ENCODE data around the gene SRMS.

Gene SRMS

GRCh38 chr20:63565021-63565698 is 17.6 kb upstream of the SRMS start:
- TF ChIP-seq TEAD4 (IDR thresholded peaks at IDR 0.05) (no peak), RAD21 (IDR thresholded peaks at IDR 0.05; ENCODE audit: low read depth) (no peak), TCF12 (IDR thresholded peaks at IDR 0.05; ENCODE audit: low read depth) (no peak), TAF1 (IDR thresholded peaks at IDR 0.05; ENCODE audit: low read depth) (no peak), REST (IDR thresholded peaks at IDR 0.05; ENCODE audit: low read depth) (no peak), USF1 (IDR thresholded peaks at IDR 0.05) (no peak), ZBTB7A (IDR thresholded peaks at IDR 0.05; ENCODE audit: low read depth) (no peak), EGR1 (IDR thresholded peaks at IDR 0.05) (no peak), CEBPB (IDR thresholded peaks at IDR 0.05) (no peak)

- TF ChIP-seq EP300 (IDR thresholded peaks at IDR 0.05; ENCODE audit: borderline replicate concordance) (no peak), ZBTB7A (IDR thresholded peaks at IDR 0.05; ENCODE audit: low read depth) (no peak), YY1 (IDR thresholded peaks at IDR 0.05; ENCODE audit: low read depth) (no peak), TAF1 (IDR thresholded peaks at IDR 0.05; ENCODE audit: low read depth) (no peak), CREB1 (IDR thresholded peaks at IDR 0.05; ENCODE audit: low read depth) (no peak), EGR1 (IDR thresholded peaks at IDR 0.05) (no peak), NFIC (IDR thresholded peaks at IDR 0.05) (no peak), RAD21 (IDR thresholded peaks at IDR 0.05; ENCODE audit: low read depth) (no peak), CEBPB (IDR thresholded peaks at IDR 0.05) (no peak), REST (IDR thresholded peaks at IDR 0.05; ENCODE audit: low read depth) (no peak)
Observed at GRCh38 chr20:63564036-63564810, 16.7 kb upstream of the SRMS start.

- TF ChIP-seq YY1 (IDR thresholded peaks at IDR 0.05; ENCODE audit: low read depth), result no peak
- no peak for TF ChIP-seq TAF1 (IDR thresholded peaks at IDR 0.05; ENCODE audit: low read depth)
- no peak for TF ChIP-seq FOXM1 (IDR thresholded peaks at IDR 0.05; ENCODE audit: borderline replicate concordance, low read depth)
- no peak for TF ChIP-seq REST (IDR thresholded peaks at IDR 0.05; ENCODE audit: low read depth)
- TF ChIP-seq RAD21 (IDR thresholded peaks at IDR 0.05; ENCODE audit: low read depth), result no peak
- TF ChIP-seq CEBPB (IDR thresholded peaks at IDR 0.05), result no peak
- no peak for TF ChIP-seq NFIC (IDR thresholded peaks at IDR 0.05)
- TF ChIP-seq EGR1 (IDR thresholded peaks at IDR 0.05), result no peak
- no peak for TF ChIP-seq MAX (IDR thresholded peaks at IDR 0.05)
- no peak for TF ChIP-seq TEAD4 (IDR thresholded peaks at IDR 0.05)
- no peak for TF ChIP-seq CREB1 (IDR thresholded peaks at IDR 0.05; ENCODE audit: low read depth)
- TF ChIP-seq TCF12 (IDR thresholded peaks at IDR 0.05; ENCODE audit: low read depth), result no peak
- TF ChIP-seq USF1 (IDR thresholded peaks at IDR 0.05), result no peak
- TF ChIP-seq EP300 (IDR thresholded peaks at IDR 0.05; ENCODE audit: borderline replicate concordance), result no peak
- no peak for TF ChIP-seq ZBTB7A (IDR thresholded peaks at IDR 0.05; ENCODE audit: low read depth)
Observed at GRCh38 chr20:63563225-63563935, 15.8 kb upstream of the SRMS start.

Data from Ishikawa (cell line).